ENCODE results near the gene ATP6V1F.

The ATP6V1F gene

GRCh38 chr7:128835790-128836641 is 26.6 kb upstream of the ATP6V1F start:
- DNase-seq, result peak; percentile 57

- DNase-seq, result no peak
Measured at GRCh38 chr7:128836729-128837348, 25.8 kb upstream of the ATP6V1F start.

GRCh38 chr7:128837521-128837921 is 25.1 kb upstream of the ATP6V1F start:
- no peak for DNase-seq

- DNase-seq, result no peak
Measured at GRCh38 chr7:128838109-128838779, 24.4 kb upstream of the ATP6V1F start.

- no peak for DNase-seq
Measured at GRCh38 chr7:128838981-128839731, 23.5 kb upstream of the ATP6V1F start.

- no peak for DNase-seq
Measured at GRCh38 chr7:128839751-128840177, 22.9 kb upstream of the ATP6V1F start.

GRCh38 chr7:128840326-128841170 is 22.1 kb upstream of the ATP6V1F start:
- no peak for DNase-seq

- no peak for DNase-seq
Measured at GRCh38 chr7:128841171-128841690, 21.4 kb upstream of the ATP6V1F start.

GRCh38 chr7:128841921-128842673 is 20.6 kb upstream of the ATP6V1F start:
- peak; percentile 49 for DNase-seq

- DNase-seq, result no peak
Measured at GRCh38 chr7:128842674-128843641, 19.7 kb upstream of the ATP6V1F start.

GRCh38 chr7:128843938-128844621 is 18.6 kb upstream of the ATP6V1F start:
- DNase-seq, result no peak

GRCh38 chr7:128844777-128845311 is 17.8 kb upstream of the ATP6V1F start:
- no peak for DNase-seq

- DNase-seq, result no peak
Measured at GRCh38 chr7:128845475-128845874, 17.2 kb upstream of the ATP6V1F start.

GRCh38 chr7:128845987-128846386 is 16.7 kb upstream of the ATP6V1F start:
- no peak for DNase-seq

- DNase-seq, result no peak
Measured at GRCh38 chr7:128846781-128847444, 15.7 kb upstream of the ATP6V1F start.

GRCh38 chr7:128847721-128848211 is 14.9 kb upstream of the ATP6V1F start:
- DNase-seq, result no peak

- DNase-seq, result no peak
Measured at GRCh38 chr7:128848289-128849155, 14.1 kb upstream of the ATP6V1F start.

All from fibroblast of skin of back (primary cell).